Smooth muscle cell (in vitro differentiated cells): ENCODE results near the gene PLEKHG4. TPM values are rescaled to one million over a fixed set of nuclear protein-coding genes. Genes with fewer than 3 reads are reported as not detected.

Experiments used
- DNase-seq: peaks from one replicate; lab custom pipeline; 2025; ENCODE audit not compliant: unreplicated experiment; lab: John Stamatoyannopoulos, UW
- H2AFZ ChIP-seq: fragments of 200-600 bp; sonication (generic); 2 replicates; pipeline ENCODE4 v1.6.0; 2016; ENCODE audit warnings: antibody characterized with exemption, low read depth, mild to moderate bottlenecking
- H3F3A ChIP-seq: fragments of 200-600 bp; sonication (generic); 2 replicates; pipeline ENCODE4 v1.6.0; 2017; ENCODE audit warnings: antibody characterized with exemption, low read depth
- H3K27ac ChIP-seq: fragments of 200-600 bp; sonication (generic); 2 replicates; pipeline ENCODE4 v1.5.1; 2016; ENCODE audit warnings: low read depth, mild to moderate bottlenecking
- H3K27me3 ChIP-seq: fragments of 200-600 bp; sonication (generic); 2 replicates; pipeline ENCODE4 v1.6.1; 2016; ENCODE audit warnings: low read depth, mild to moderate bottlenecking
- H3K36me3 ChIP-seq: fragments of 200-600 bp; sonication (generic); 2 replicates; pipeline ENCODE4 v1.5.1; 2016; ENCODE audit warnings: low read depth
- H3K4me1 ChIP-seq: fragments of 200-600 bp; sonication (generic); 2 replicates; pipeline ENCODE4 v1.5.1; 2016; ENCODE audit warnings: low read depth
- H3K4me2 ChIP-seq: fragments of 200-600 bp; sonication (generic); 2 replicates; pipeline ENCODE4 v1.6.0; 2016; ENCODE audit warnings: mild to moderate bottlenecking
- H3K4me3 ChIP-seq: fragments of 200-600 bp; sonication (generic); 2 replicates; pipeline ENCODE4 v1.5.1; 2016; ENCODE audit warnings: mild to moderate bottlenecking
- H3K79me2 ChIP-seq: fragments of 200-600 bp; sonication (generic); 2 replicates; pipeline ENCODE4 v1.6.0; 2016; ENCODE audit warnings: low read depth, mild to moderate bottlenecking
- H3K9ac ChIP-seq: fragments of 200-600 bp; sonication (generic); 2 replicates; pipeline ENCODE4 v1.6.0; 2016; ENCODE audit warnings: low read depth
- H3K9me3 ChIP-seq: fragments of 200-600 bp; sonication (generic); replicated peaks from 2 replicates; pipeline ENCODE4 v1.5.1; 2016; ENCODE audit warnings: low read depth
- H4K20me1 ChIP-seq: fragments of 200-600 bp; sonication (generic); 2 replicates; pipeline ENCODE4 v1.6.0; 2016; ENCODE audit warnings: low read depth
- CTCF ChIP-seq: fragments of 200-600 bp; sonication (generic); IDR thresholded peaks from 2 replicates; pipeline ENCODE4 v1.5.1; 2017; ENCODE audit warnings: borderline replicate concordance, mild to moderate bottlenecking, antibody characterized with exemption; ENCODE audit not compliant: insufficient read depth, poor library complexity, severe bottlenecking
- WGBS: methylation state at CpG from one replicate; pipeline ENCODE4 v1.1.7; 2016; ENCODE audit warnings: low lambda C conversion rate; 5-methylcytosine and 5-hydroxymethylcytosine counted together
- polyA plus RNA-seq: library from polyadenylated mRNA; unstranded; fragments of >200 nt; fragmentation: Nextera tagmentation; extraction: Ambion mirVana; gene quantifications from 2 replicates; pipeline ENCODE4 v1.2.1, GENCODE V29; 2016
- total RNA-seq: library from RNA; depleted of rRNA; stranded (reverse); fragments of >200 nt; gene quantifications from 2 replicates; pipeline ENCODE4 v1.2.3, GENCODE V29; 2014

Gene PLEKHG4
- total and polyA plus RNA-seq, 2 experiments from 2014 or later: 2.7 to 27.0 TPM

GRCh38 chr16:67280090-67281015 is 1.0 kb downstream of the PLEKHG4 start:
- Histone ChIP-seq H3K9me3 (no peaks in the 10 kb centered on the region), H3K4me2 (no peak overlapping the region), H3F3A (peaks cover 10% of the 10 kb centered on the region), H3K27ac (no peak overlapping the region), H3K27me3 (no peaks in the 10 kb centered on the region), H3K79me2 (no peaks in the 10 kb centered on the region), H3K4me1 (peaks cover 11% of the 10 kb centered on the region), H2AFZ (no peak overlapping the region), H3K36me3 (no peaks in the 10 kb centered on the region), H3K9ac (no peak overlapping the region), H4K20me1 (no peaks in the 10 kb centered on the region), H3K4me3 (no peak overlapping the region)
- 95% methylated on average over 15 of the region's 15 CpGs for WGBS
- no peak for DNase-seq
- no peak for TF ChIP-seq CTCF

DNA sequence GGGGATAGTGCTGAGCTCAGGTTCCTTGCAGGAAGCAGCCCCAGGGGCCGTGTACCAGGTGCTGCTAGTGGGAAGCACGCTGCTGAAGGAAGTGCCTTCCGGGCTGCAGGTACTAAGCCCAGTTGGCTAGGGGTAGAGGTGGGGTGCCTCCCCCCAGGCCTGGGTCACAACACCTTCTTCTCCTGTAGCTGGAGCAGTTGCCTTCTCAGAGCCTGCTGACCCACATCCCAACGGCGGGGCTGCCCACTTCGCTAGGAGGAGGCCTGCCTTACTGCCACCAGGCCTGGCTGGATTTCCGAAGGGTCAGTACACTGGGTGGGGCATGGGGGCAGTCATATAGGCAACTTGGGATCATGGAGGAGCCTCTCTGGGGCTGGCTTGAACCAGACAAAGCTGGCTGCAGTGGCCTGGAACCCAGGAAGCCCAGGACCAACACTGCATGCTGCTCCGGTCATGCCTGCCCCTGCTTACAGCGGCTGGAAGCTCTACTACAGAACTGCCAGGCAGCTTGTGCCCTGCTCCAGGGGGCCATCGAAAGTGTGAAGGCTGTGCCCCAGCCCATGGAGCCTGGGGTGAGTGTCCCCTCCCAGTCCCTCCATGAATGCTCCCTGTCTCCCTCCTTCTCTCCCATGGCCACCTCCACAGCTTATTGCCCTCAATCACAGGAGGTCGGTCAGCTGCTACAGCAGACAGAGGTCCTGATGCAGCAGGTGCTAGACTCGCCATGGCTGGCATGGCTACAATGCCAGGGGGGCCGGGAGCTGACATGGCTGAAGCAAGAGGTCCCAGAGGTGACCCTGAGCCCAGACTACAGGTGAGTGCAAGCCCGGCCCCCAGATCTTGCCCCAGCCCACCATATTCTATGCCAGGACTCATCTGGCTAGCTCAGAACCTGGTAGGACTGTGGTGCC is 2.5 kb downstream of the PLEKHG4 start:
- no peaks in the 10 kb centered on the region for H3K79me2 ChIP-seq
- no peak for DNase-seq
- no peaks in the 10 kb centered on the region for H4K20me1 ChIP-seq
- no peaks in the 10 kb centered on the region for H3K9me3 ChIP-seq
- no peak overlapping the region for H3K27ac ChIP-seq
- no peak overlapping the region for H3K9ac ChIP-seq
- 92% methylated on average over 14 of the region's 14 CpGs for WGBS
- H2AFZ ChIP-seq: no peak overlapping the region
- no peak overlapping the region for H3K4me2 ChIP-seq
- TF ChIP-seq CTCF: no peak
- H3F3A ChIP-seq: peaks cover 10% of the 10 kb centered on the region
- H3K36me3 ChIP-seq: no peaks in the 10 kb centered on the region
- H3K4me3 ChIP-seq: no peak overlapping the region
- peaks cover 11% of the 10 kb centered on the region for H3K4me1 ChIP-seq
- no peaks in the 10 kb centered on the region for H3K27me3 ChIP-seq

- DNase-seq: no peak
- Histone ChIP-seq H3K4me3 (no peak overlapping the region), H3K9ac (no peak overlapping the region), H3K27me3 (no peaks in the 10 kb centered on the region), H3K4me2 (no peak overlapping the region), H3K9me3 (no peaks in the 10 kb centered on the region), H4K20me1 (no peaks in the 10 kb centered on the region), H3K36me3 (no peaks in the 10 kb centered on the region), H3F3A (peaks cover 10% of the 10 kb centered on the region), H3K27ac (no peak overlapping the region), H3K79me2 (no peaks in the 10 kb centered on the region), H3K4me1 (peaks cover 11% of the 10 kb centered on the region), H2AFZ (no peak overlapping the region)
- no peak for TF ChIP-seq CTCF
- WGBS: 97% methylated on average over 10 of the region's 10 CpGs
Observed at GRCh38 chr16:67282447-67282805, 3.1 kb downstream of the PLEKHG4 start.
